HG03135 (cell line): Measurements from ENCODE around the gene TPCN2.
"Not testable (repeated sequence)": the region's sequence is repeated elsewhere in the genome, so short reads cannot be mapped to it uniquely, and the experiment has no call there.

Experiments used
- ATAC-seq: cut with Tn5 transposase; IDR thresholded peaks from one replicate; pipeline ENCODE4 v1.9.1; 2021; ENCODE audit warnings: mild to moderate bottlenecking, moderate library complexity; ENCODE audit not compliant: unreplicated experiment

Gene TPCN2

GRCh38 chr11:69123593-69124545 lies 75.1 kb downstream of the TPCN2 start:
- no peak for ATAC-seq

- ATAC-seq: no peak
These were observed 77.1 kb downstream of the TPCN2 start for GRCh38 chr11:69125861-69126260.

- ATAC-seq: no peak
These were observed 77.6 kb downstream of the TPCN2 start for GRCh38 chr11:69126286-69126685.

GRCh38 chr11:69127081-69127850 lies 78.5 kb downstream of the TPCN2 start:
- no peak for ATAC-seq

GRCh38 chr11:69127884-69128283 lies 79.2 kb downstream of the TPCN2 start:
- no peak for ATAC-seq

GRCh38 chr11:69129053-69129452 lies 80.3 kb downstream of the TPCN2 start:
- ATAC-seq: no peak

GRCh38 chr11:69129647-69130046 lies 80.9 kb downstream of the TPCN2 start:
- no peak for ATAC-seq

GRCh38 chr11:69130654-69131053 lies 81.9 kb downstream of the TPCN2 start:
- no peak for ATAC-seq

GRCh38 chr11:69131121-69131566 lies 82.4 kb downstream of the TPCN2 start:
- no peak for ATAC-seq

GRCh38 chr11:69131644-69132300 lies 83.0 kb downstream of the TPCN2 start:
- ATAC-seq: no peak

GRCh38 chr11:69132301-69132670 lies 83.6 kb downstream of the TPCN2 start:
- no peak for ATAC-seq

GRCh38 chr11:69133251-69133650 lies 84.5 kb downstream of the TPCN2 start:
- ATAC-seq: no peak

GRCh38 chr11:69134182-69134581 lies 85.5 kb downstream of the TPCN2 start:
- ATAC-seq: not testable (repeated sequence)

GRCh38 chr11:69134957-69135356 lies 86.2 kb downstream of the TPCN2 start:
- ATAC-seq: no peak

GRCh38 chr11:69135420-69136363 lies 87.0 kb downstream of the TPCN2 start:
- ATAC-seq: no peak

GRCh38 chr11:69136471-69136870 lies 87.7 kb downstream of the TPCN2 start:
- ATAC-seq: no peak

- ATAC-seq: no peak
These were observed 88.6 kb downstream of the TPCN2 start for GRCh38 chr11:69137151-69137844.

- ATAC-seq: no peak
These were observed 89.5 kb downstream of the TPCN2 start for GRCh38 chr11:69138265-69138664.

GRCh38 chr11:69140161-69140560 lies 91.4 kb downstream of the TPCN2 start:
- not testable (repeated sequence) for ATAC-seq

GRCh38 chr11:69140635-69141034 lies 91.9 kb downstream of the TPCN2 start:
- ATAC-seq: no peak
